Measurements from ENCODE around the gene OSBPL2. TPM values are rescaled to one million over a fixed set of nuclear protein-coding genes. Genes with fewer than 3 reads are reported as not detected.

The OSBPL2 gene
- total RNA-seq, 4 donors from 2014 or later = 36.6 to 57.3 (median 46.7) TPM

- WGBS, 2 donors (ENCODE audit: low coverage in 1 of 2) = no CpG with 5 or more reads among the region's 7 CpGs
- ATAC-seq = no peak
These were observed 6.1 kb upstream of the OSBPL2 start for GRCh38 chr20:62232194-62232593.

GRCh38 chr20:62232770-62233645 lies 5.3 kb upstream of the OSBPL2 start:
- H3K9me3 ChIP-seq = no peaks in the 10 kb centered on the region
- H3K4me3 ChIP-seq = no peak overlapping the region
- peaks cover 0 to 9% (median 3%) of the 10 kb centered on the region in 3 donors for H3K4me1 ChIP-seq
- no peak overlapping the region for H3K27ac ChIP-seq
- WGBS, 2 donors (ENCODE audit: low coverage in 1 of 2) = 30 to 40% methylated on average over 1 to 7 of the region's 18 CpGs
- H3K27me3 ChIP-seq = peaks cover 61% of the 10 kb centered on the region
- ATAC-seq = no peak
- H3K36me3 ChIP-seq = no peaks in the 10 kb centered on the region
- TF ChIP-seq POLR2AphosphoS5 (IDR thresholded peaks at IDR 0.05) (no peak), CTCF (IDR thresholded peaks at IDR 0.05) (no peak)

More at GRCh38 chr20:62232194-62232593, 6.1 kb upstream of the OSBPL2 start:
- Histone ChIP-seq H3K36me3 (no peaks in the 10 kb centered on the region), H3K4me1 (peaks cover 0 to under 1% (median 0%) of the 10 kb centered on the region in 3 donors), H3K4me3 (no peak overlapping the region), H3K9me3 (no peaks in the 10 kb centered on the region), H3K27me3 (peaks cover 69% of the 10 kb centered on the region), H3K27ac (no peak overlapping the region)
- no peak for TF ChIP-seq CTCF (IDR thresholded peaks at IDR 0.05)
- no peak for TF ChIP-seq POLR2A (IDR thresholded peaks at IDR 0.05)
- TF ChIP-seq EP300 (IDR thresholded peaks at IDR 0.05) = no peak
- TF ChIP-seq POLR2AphosphoS5 (IDR thresholded peaks at IDR 0.05) = no peak

GRCh38 chr20:62233684-62234083 lies 4.6 kb upstream of the OSBPL2 start:
- TF ChIP-seq POLR2A (IDR thresholded peaks at IDR 0.05) (no peak), EP300 (IDR thresholded peaks at IDR 0.05) (no peak), CTCF (IDR thresholded peaks at IDR 0.05) (no peak), POLR2AphosphoS5 (IDR thresholded peaks at IDR 0.05) (no peak)
- Histone ChIP-seq H3K36me3 (no peaks in the 10 kb centered on the region), H3K9me3 (no peaks in the 10 kb centered on the region), H3K27ac (no peak overlapping the region), H3K4me3 (no peak overlapping the region), H3K27me3 (peaks cover 54% of the 10 kb centered on the region), H3K4me1 (peaks cover 0 to 10% (median 3%) of the 10 kb centered on the region in 3 donors)
- WGBS, 2 donors (ENCODE audit: low coverage in 1 of 2) = 100% methylated on average over 1 of the region's 4 CpGs; no CpG with 5 or more reads in 1 of the 2 donors
- ATAC-seq = no peak

- ATAC-seq = no peak
- no peak overlapping the region for H3K27ac ChIP-seq
- no peak overlapping the region for H3K4me3 ChIP-seq
- H3K27me3 ChIP-seq = peaks cover 48% of the 10 kb centered on the region
- no peaks in the 10 kb centered on the region for H3K9me3 ChIP-seq
- no peak for TF ChIP-seq EP300 (IDR thresholded peaks at IDR 0.05)
- no peak for TF ChIP-seq POLR2AphosphoS5 (IDR thresholded peaks at IDR 0.05)
- no peak for TF ChIP-seq POLR2A (IDR thresholded peaks at IDR 0.05)
- no peak for TF ChIP-seq CTCF (IDR thresholded peaks at IDR 0.05)
- no CpG with 5 or more reads among the region's 5 CpGs for WGBS, 2 donors (ENCODE audit: low coverage in 1 of 2)
- no peaks in the 10 kb centered on the region for H3K36me3 ChIP-seq
- peaks cover 0 to 17% (median 5%) of the 10 kb centered on the region in 3 donors for H3K4me1 ChIP-seq
These were observed 4.0 kb upstream of the OSBPL2 start for GRCh38 chr20:62234339-62234738.
